GM23248 (cell line): ENCODE results near the gene SLC5A3.

Experiments used
- EZH2 ChIP-seq: fragments of 200-600 bp; sonication (generic); IDR thresholded peaks from 2 replicates; pipeline ENCODE4 v1.6.1; 2018; ENCODE audit warnings: antibody characterized with exemption, mild to moderate bottlenecking; ENCODE audit not compliant: insufficient read depth, poor library complexity, severe bottlenecking
- EZH2phosphoT487 ChIP-seq: fragments of 200-600 bp; sonication (generic); IDR thresholded peaks from 2 replicates; pipeline ENCODE4 v1.6.1; 2018; ENCODE audit warnings: antibody characterized with exemption, moderate library complexity, mild to moderate bottlenecking, low read depth; ENCODE audit not compliant: insufficient read depth

DNA sequence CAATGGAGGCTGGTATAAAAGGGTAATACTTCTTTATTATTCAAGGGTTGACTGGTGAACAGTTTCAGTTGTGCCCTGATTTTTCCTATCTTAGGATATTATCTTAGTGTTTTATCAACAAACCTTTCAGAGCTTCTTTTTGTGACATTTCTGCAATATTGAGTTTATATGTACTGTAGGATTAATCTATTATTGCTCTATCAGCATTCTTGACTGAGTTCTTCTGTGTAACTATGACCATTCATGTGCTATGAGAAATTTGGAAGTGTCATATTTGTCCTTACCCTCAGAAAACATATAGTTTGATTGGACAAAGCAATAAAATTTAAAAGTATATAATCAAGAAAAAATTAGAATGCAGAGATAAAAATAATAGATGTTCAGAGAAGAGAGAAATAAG lies 25.5 kb upstream of the SLC5A3 start:
- TF ChIP-seq EZH2phosphoT487 (no peak), EZH2 (no peak)
